Right cardiac atrium (tissue), 5 donors: ENCODE results near the gene USP22. TPM values are rescaled to one million over a fixed set of nuclear protein-coding genes. Genes with fewer than 3 reads are reported as not detected.
A peak's percentile ranks its signal among the peaks of the same experiment; 100 is the strongest.

Experiments used
- ATAC-seq, 2 donors: fragments of 200-7000 bp; cut with Tn5 transposase; one replicate each; pipeline versions ENCODE4 v1.8.0 to v1.9.1; 2020; ENCODE audit warnings: moderate library complexity in 2 of 2, mild to moderate bottlenecking in 1 of 2
- DNase-seq, 3 donors: peaks; one replicate each; pipeline ENCODE4 v3.0.0-alpha.2; 2020
- H3K27ac ChIP-seq: one replicate; pipeline ENCODE4 v1.5.1; 2013; ENCODE audit warnings: mild to moderate bottlenecking, low read length, control low read depth, moderate library complexity
- H3K27me3 ChIP-seq: one replicate; pipeline ENCODE4 v1.6.1; 2013; ENCODE audit not compliant: control insufficient read depth, insufficient read depth
- H3K4me1 ChIP-seq: one replicate; pipeline ENCODE4 v1.6.1; 2013; ENCODE audit warnings: low read length; ENCODE audit not compliant: control insufficient read depth, insufficient read depth
- H3K4me3 ChIP-seq: one replicate; pipeline ENCODE4 v1.5.1; 2013; ENCODE audit warnings: low read length, control low read depth
- H3K9me3 ChIP-seq: one replicate; pipeline ENCODE4 v1.6.1; 2013; ENCODE audit warnings: low read length; ENCODE audit not compliant: control insufficient read depth
- WGBS: extraction: QIAGEN DNeasy Blood & Tissue Kit; methylation state at CpG from one replicate; pipeline ENCODE4 v1.1.7; 2013; 5-methylcytosine and 5-hydroxymethylcytosine counted together
- intact Hi-C, 4 donors: fragments of 100-400 bp; cut with DNase I; formaldehyde crosslinking; loops; one replicate each; pipeline versions ENCODE4 v1.11.0 to v1.14.0; 2022 to 2023
- polyA plus RNA-seq: library from polyadenylated mRNA; stranded (reverse); fragments of 200-250 nt; gene quantifications from one replicate; pipeline ENCODE4 v1.2.3, GENCODE V29; 2013
- total RNA-seq, 4 donors: library from RNA; stranded (reverse); fragmentation: NEBNext Ultra II Directional; extraction: Animal tissue kit (Norgen Biotek cat#: 25700); gene quantifications; one replicate each; pipeline ENCODE4 v1.2.1, GENCODE V29; 2021
- donor health status: healthy with polysubstance abuse.
- donor health status: DM: no; HTN: yes; CAD: no.
- donor health status: DM: no; HTN: no; CAD: no.
- donor health status: DM: no; HTN: yes; CAD: no; lungs with severe emphysema.
- donor health status: DM: yes; HTN: yes; CAD: no.

USP22 gene
- total and polyA plus RNA-seq, 5 donors = 52.2 to 175 (median 165) TPM

- DNase-seq = no peak
- H3K4me1 ChIP-seq = peaks cover 2% of the 10 kb centered on the region
- WGBS = 83% methylated on average over 3 of the region's 3 CpGs
- intact Hi-C loops = no loop called here
- H3K4me3 ChIP-seq = no peak overlapping the region
- ATAC-seq = no peak
- H3K27ac ChIP-seq = no peak overlapping the region
- H3K9me3 ChIP-seq = no peaks in the 10 kb centered on the region
- no peaks in the 10 kb centered on the region for H3K27me3 ChIP-seq
Measured at GRCh38 chr17:21046216-21046615, 3.4 kb upstream of the USP22 start.

- ATAC-seq (no peak), DNase-seq (no peak)
- 96% methylated on average over 10 of the region's 10 CpGs for WGBS
- H3K27ac ChIP-seq = no peak overlapping the region
- H3K4me3 ChIP-seq = no peak overlapping the region
- H3K9me3 ChIP-seq = no peaks in the 10 kb centered on the region
- H3K27me3 ChIP-seq = no peaks in the 10 kb centered on the region
- intact Hi-C loops = no loop called here
- peaks cover 4% of the 10 kb centered on the region for H3K4me1 ChIP-seq
Measured at GRCh38 chr17:21044971-21045370, 2.2 kb upstream of the USP22 start.

GRCh38 chr17:21043296-21044232, 753 bp upstream of the USP22 start:
- WGBS = 3% methylated on average over 50 of the region's 50 CpGs
- Histone ChIP-seq H3K27me3 (no peaks in the 10 kb centered on the region), H3K4me1 (peaks cover 4% of the 10 kb centered on the region), H3K4me3 (peak overlapping the region; percentile 87), H3K9me3 (no peaks in the 10 kb centered on the region), H3K27ac (peak overlapping the region; percentile 99)
- intact Hi-C loops = no loop called here
- peak; percentile 97 for ATAC-seq
- peak; percentile 99 to 100 (median 100) for DNase-seq

GRCh38 chr17:21041741-21042457, 912 bp downstream of the USP22 start:
- H3K27me3 ChIP-seq = no peaks in the 10 kb centered on the region
- intact Hi-C loops = no loop called here
- H3K4me3 ChIP-seq = peak overlapping the region; percentile 88
- under 1% methylated on average over 47 of the region's 47 CpGs for WGBS
- H3K27ac ChIP-seq = peak overlapping the region; percentile 100
- no peaks in the 10 kb centered on the region for H3K9me3 ChIP-seq
- H3K4me1 ChIP-seq = peaks cover 12% of the 10 kb centered on the region
- DNase-seq (peak; percentile 92 to 96 (median 96)), ATAC-seq (peak; percentile 73 to 76)

- peak overlapping the region; percentile 52 for H3K27ac ChIP-seq
- peak overlapping the region; percentile 88 for H3K4me3 ChIP-seq
- intact Hi-C loops = no loop called here
- no peaks in the 10 kb centered on the region for H3K27me3 ChIP-seq
- WGBS = 18% methylated on average over 6 of the region's 6 CpGs
- DNase-seq = peak in 1 of 3 donors; percentile 82
- H3K9me3 ChIP-seq = no peaks in the 10 kb centered on the region
- peaks cover 12% of the 10 kb centered on the region for H3K4me1 ChIP-seq
- ATAC-seq = no peak
Measured at GRCh38 chr17:21039839-21040575, 2.8 kb downstream of the USP22 start.

- intact Hi-C loops = no loop called here
- 44% methylated on average over 8 of the region's 8 CpGs for WGBS
- Histone ChIP-seq H3K27me3 (no peaks in the 10 kb centered on the region), H3K4me3 (no peak overlapping the region), H3K9me3 (no peaks in the 10 kb centered on the region), H3K27ac (no peak overlapping the region), H3K4me1 (peaks cover 20% of the 10 kb centered on the region)
- no peak for DNase-seq
- no peak for ATAC-seq
Measured at GRCh38 chr17:21037117-21037803, 5.6 kb downstream of the USP22 start.

- intact Hi-C loops = no loop called here
Measured at GRCh38 chr17:21036361-21036881, 6.4 kb downstream of the USP22 start.

GRCh38 chr17:21035406-21035805, 7.4 kb downstream of the USP22 start:
- H3K4me3 ChIP-seq = no peak overlapping the region
- ATAC-seq (no peak), DNase-seq (no peak)
- no peaks in the 10 kb centered on the region for H3K9me3 ChIP-seq
- H3K27me3 ChIP-seq = no peaks in the 10 kb centered on the region
- H3K27ac ChIP-seq = no peak overlapping the region
- intact Hi-C loops = no loop called here
- H3K4me1 ChIP-seq = peaks cover 27% of the 10 kb centered on the region
- 79% methylated on average over 7 of the region's 7 CpGs for WGBS

More at GRCh38 chr17:21036361-21036881, 6.4 kb downstream of the USP22 start:
- ATAC-seq (no peak), DNase-seq (no peak)
- Histone ChIP-seq H3K4me1 (peaks cover 26% of the 10 kb centered on the region), H3K27me3 (no peaks in the 10 kb centered on the region), H3K27ac (no peak overlapping the region), H3K4me3 (no peak overlapping the region), H3K9me3 (no peaks in the 10 kb centered on the region)
- WGBS = 38% methylated on average over 4 of the region's 4 CpGs

- ATAC-seq (peak; percentile 42 to 47), DNase-seq (peak in 1 of 3 donors; percentile 44)
- WGBS = 18% methylated on average over 13 of the region's 13 CpGs
- peak overlapping the region; percentile 77 for H3K27ac ChIP-seq
- no peak overlapping the region for H3K4me3 ChIP-seq
- H3K9me3 ChIP-seq = no peaks in the 10 kb centered on the region
- H3K4me1 ChIP-seq = peaks cover 28% of the 10 kb centered on the region
- intact Hi-C loops = no loop called here
- H3K27me3 ChIP-seq = no peaks in the 10 kb centered on the region
Measured at GRCh38 chr17:21034340-21035235, 8.2 kb downstream of the USP22 start.
